Psoas muscle (tissue), 8 donors: Measurements from ENCODE around the gene HRC. TPM values are rescaled to one million over a fixed set of nuclear protein-coding genes. Genes with fewer than 3 reads are reported as not detected.
"Not testable (repeated sequence)": the region's sequence is repeated elsewhere in the genome, so short reads cannot be mapped to it uniquely, and the experiment has no call there.

Experiments used
- ATAC-seq, 4 donors: fragments of 200-7000 bp; cut with Tn5 transposase; one replicate each; pipeline ENCODE4 v1.9.1; 2020; ENCODE audit warnings: moderate library complexity in 3 of 4, mild to moderate bottlenecking in 2 of 4
- DNase-seq, 2 donors: peaks; one replicate each; pipeline ENCODE4 v3.0.0-alpha.2; 2020
- H3K27ac ChIP-seq: fragments of 200-600 bp; one replicate; pipeline ENCODE4 v1.8.0; 2022
- H3K27me3 ChIP-seq, 3 donors: fragments of 200-600 bp in 1 of 3; one replicate each; pipeline versions ENCODE4 v1.6.1 to v1.8.0; 2013 to 2022; ENCODE audit warnings: low read length in 2 of 3, mild to moderate bottlenecking in 2 of 3, moderate library complexity in 1 of 3; ENCODE audit not compliant: insufficient read depth in 3 of 3
- H3K36me3 ChIP-seq, 2 donors: fragments of 200-600 bp in 1 of 2; one replicate each; pipeline versions ENCODE4 v1.6.1 to v1.8.0; 2013 to 2022; ENCODE audit warnings: low read depth in 1 of 2, mild to moderate bottlenecking in 1 of 2, moderate library complexity in 1 of 2; ENCODE audit not compliant: insufficient read depth in 1 of 2
- H3K4me1 ChIP-seq: fragments of 200-600 bp; one replicate; pipeline ENCODE4 v1.8.0; 2022
- H3K4me3 ChIP-seq: fragments of 200-600 bp; one replicate; pipeline ENCODE4 v1.8.0; 2022; ENCODE audit warnings: mild to moderate bottlenecking
- H3K9me3 ChIP-seq: fragments of 200-600 bp; one replicate; pipeline ENCODE4 v1.8.0; 2022
- CTCF ChIP-seq: fragments of 200-600 bp; IDR thresholded peaks from one replicate; pipeline ENCODE4 v1.8.0; 2022; ENCODE audit warnings: antibody characterized with exemption
- WGBS, 3 donors: extraction: QIAGEN DNeasy Blood & Tissue Kit; methylation state at CpG; one replicate each; pipeline versions ENCODE4 v1.1.6 to v1.1.7; 2013; 5-methylcytosine and 5-hydroxymethylcytosine counted together
- intact Hi-C, 2 donors: fragments of 100-400 bp; cut with DNase I; formaldehyde crosslinking; loops; one replicate each; pipeline versions ENCODE4 v1.11.0 to v1.14.2; 2022
- polyA plus RNA-seq, 3 donors: library from polyadenylated mRNA; stranded (reverse); fragments of 200-250 nt; gene quantifications; one replicate each; pipeline ENCODE4 v1.2.3, GENCODE V29; 2013
- total RNA-seq, 4 donors: library from RNA; stranded (reverse); fragmentation: NEBNext Ultra II Directional in 2 of 4; extraction: Animal tissue kit (Norgen Biotek cat#: 25700) in 2 of 4; gene quantifications; one replicate each; pipeline versions ENCODE4 v1.2.1 to v1.2.4, GENCODE V29; 2021 to 2023
- donor health status: healthy with polysubstance abuse.
- donor health status: DM: no; HTN: no; CAD: no; lungs with moderate emphysema.
- donor health status: Bipolar disorder and iron deficiency.
- donor health status: healthy.
- donor health status: DM: yes; HTN: yes; CAD: no.
- donor health status: DM: no; HTN: no; CAD: no.
- donor health status: DM: no; HTN: no; CAD: no.
- donor health status: DM: yes; HTN: yes; CAD: no.

The HRC gene
- total and polyA plus RNA-seq, 7 donors = 32.9 to 405 (median 250) TPM

- no peaks in the 10 kb centered on the region for H3K4me1 ChIP-seq
- WGBS, 3 donors = 80 to 90% (median 87%) methylated on average over 5 of the region's 5 CpGs
- H3K36me3 ChIP-seq = peaks cover 5 to 90% of the 10 kb centered on the region in 2 donors
- no peaks in the 10 kb centered on the region for H3K9me3 ChIP-seq
- DNase-seq (no peak), ATAC-seq (no peak)
- no peak overlapping the region for H3K27ac ChIP-seq
- intact Hi-C loops = no loop called here
- no peak for TF ChIP-seq CTCF
- no peaks in the 10 kb centered on the region for H3K27me3 ChIP-seq
- H3K4me3 ChIP-seq = no peak overlapping the region
These were observed 30.9 kb upstream of the HRC start for GRCh38 chr19:49186108-49186507.

GRCh38 chr19:49182848-49183375, 27.7 kb upstream of the HRC start:
- 66 to 70% (median 67%) methylated on average over 26 of the region's 26 CpGs for WGBS, 3 donors
- H3K36me3 ChIP-seq = peaks cover 0 to 66% of the 10 kb centered on the region in 2 donors
- no peaks in the 10 kb centered on the region for H3K9me3 ChIP-seq
- H3K27me3 ChIP-seq = no peaks in the 10 kb centered on the region
- TF ChIP-seq CTCF = no peak
- ATAC-seq (peak in 1 of 4 donors; percentile 49), DNase-seq (no peak)
- no peak overlapping the region for H3K27ac ChIP-seq
- no peak overlapping the region for H3K4me3 ChIP-seq
- intact Hi-C loops = no loop called here
- no peaks in the 10 kb centered on the region for H3K4me1 ChIP-seq

GRCh38 chr19:49182010-49182847, 27.0 kb upstream of the HRC start:
- intact Hi-C loops, H3K4me1 ChIP-seq, H3K4me3 ChIP-seq, DNase-seq, H3K27me3 ChIP-seq, H3K9me3 ChIP-seq, H3K27ac ChIP-seq: not testable (repeated sequence)
- H3K36me3 ChIP-seq = peaks cover 0 to 66% of the 10 kb centered on the region in 2 donors
- ATAC-seq = peak in 1 of 4 donors; percentile 5
- 74 to 82% (median 76%) methylated on average over 20 of the region's 20 CpGs for WGBS, 3 donors

GRCh38 chr19:49180659-49181058, 25.5 kb upstream of the HRC start:
- intact Hi-C loops = no loop called here
- Histone ChIP-seq H3K4me3 (no peak overlapping the region), H3K9me3 (no peaks in the 10 kb centered on the region), H3K36me3 (peaks cover 0 to 60% of the 10 kb centered on the region in 2 donors), H3K27me3 (no peaks in the 10 kb centered on the region), H3K4me1 (no peaks in the 10 kb centered on the region), H3K27ac (no peak overlapping the region)
- DNase-seq (no peak), ATAC-seq (no peak)
- WGBS, 3 donors = 89 to 91% (median 90%) methylated on average over 4 of the region's 4 CpGs
- TF ChIP-seq CTCF = no peak

GRCh38 chr19:49173198-49173597, 18.0 kb upstream of the HRC start:
- H3K36me3 ChIP-seq = peaks cover 4 to 78% of the 10 kb centered on the region in 2 donors
- H3K9me3 ChIP-seq = no peaks in the 10 kb centered on the region
- H3K27me3 ChIP-seq = no peaks in the 10 kb centered on the region
- H3K27ac ChIP-seq = no peak overlapping the region
- intact Hi-C loops = no loop called here
- ATAC-seq = no peak
- H3K4me3 ChIP-seq = no peak overlapping the region
- 97 to 100% (median 98%) methylated on average over 2 of the region's 2 CpGs for WGBS, 3 donors
- H3K4me1 ChIP-seq = no peaks in the 10 kb centered on the region
- no peak for TF ChIP-seq CTCF
- no peak for DNase-seq
